ENCODE measurements around the gene STX1A. TPM values are rescaled to one million over a fixed set of nuclear protein-coding genes. Genes with fewer than 3 reads are reported as not detected.

STX1A gene
- total and polyA plus RNA-seq, 2 experiments from 2014 or later, result 9.8 to 20.6 TPM

DNA sequence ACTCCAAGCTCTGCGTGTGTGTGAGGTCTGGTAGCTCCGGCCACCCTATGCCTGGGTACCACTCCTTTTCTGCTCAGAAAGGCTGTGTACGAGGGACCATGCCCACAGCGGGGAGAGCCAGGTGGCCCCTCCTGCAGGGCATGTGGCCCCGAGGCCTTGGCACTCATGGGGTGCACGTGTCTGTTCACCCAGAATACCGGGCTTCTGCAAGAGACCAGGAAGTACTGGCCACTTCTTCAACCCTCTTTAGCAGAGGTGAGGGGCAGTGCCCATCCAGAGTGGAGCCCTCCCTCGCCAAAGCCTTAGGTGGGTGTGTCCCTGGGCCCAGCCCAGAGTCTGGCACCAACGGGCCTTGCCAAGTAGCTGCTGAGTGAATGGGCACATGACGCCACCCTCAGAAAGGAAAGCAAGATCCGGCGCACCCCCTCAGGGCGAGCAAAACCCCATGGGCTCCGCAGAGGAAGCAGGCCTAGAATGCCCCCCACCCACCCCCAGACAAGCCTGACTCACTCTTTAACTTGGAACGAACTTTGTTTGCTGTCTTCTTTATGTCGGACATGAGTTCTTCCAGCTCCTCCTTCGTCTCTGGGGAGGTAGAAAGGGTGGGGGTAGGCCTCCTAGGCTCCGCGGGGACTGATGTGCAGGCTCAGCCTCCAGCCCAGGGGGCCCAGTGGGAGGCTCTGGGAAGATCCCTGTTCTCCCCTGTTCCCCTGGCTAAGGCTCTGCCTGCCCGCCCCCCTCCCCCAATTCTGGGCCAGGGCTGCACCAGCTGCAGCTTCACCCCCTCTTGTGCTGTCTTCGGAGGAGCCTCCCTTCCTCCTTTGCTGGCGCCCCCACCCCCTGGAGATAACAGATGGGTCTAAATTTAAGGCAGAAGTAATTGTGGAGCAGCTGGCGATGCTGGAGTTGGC, 14.6 kb downstream of the STX1A start:
- TF ChIP-seq, protein P1, sequence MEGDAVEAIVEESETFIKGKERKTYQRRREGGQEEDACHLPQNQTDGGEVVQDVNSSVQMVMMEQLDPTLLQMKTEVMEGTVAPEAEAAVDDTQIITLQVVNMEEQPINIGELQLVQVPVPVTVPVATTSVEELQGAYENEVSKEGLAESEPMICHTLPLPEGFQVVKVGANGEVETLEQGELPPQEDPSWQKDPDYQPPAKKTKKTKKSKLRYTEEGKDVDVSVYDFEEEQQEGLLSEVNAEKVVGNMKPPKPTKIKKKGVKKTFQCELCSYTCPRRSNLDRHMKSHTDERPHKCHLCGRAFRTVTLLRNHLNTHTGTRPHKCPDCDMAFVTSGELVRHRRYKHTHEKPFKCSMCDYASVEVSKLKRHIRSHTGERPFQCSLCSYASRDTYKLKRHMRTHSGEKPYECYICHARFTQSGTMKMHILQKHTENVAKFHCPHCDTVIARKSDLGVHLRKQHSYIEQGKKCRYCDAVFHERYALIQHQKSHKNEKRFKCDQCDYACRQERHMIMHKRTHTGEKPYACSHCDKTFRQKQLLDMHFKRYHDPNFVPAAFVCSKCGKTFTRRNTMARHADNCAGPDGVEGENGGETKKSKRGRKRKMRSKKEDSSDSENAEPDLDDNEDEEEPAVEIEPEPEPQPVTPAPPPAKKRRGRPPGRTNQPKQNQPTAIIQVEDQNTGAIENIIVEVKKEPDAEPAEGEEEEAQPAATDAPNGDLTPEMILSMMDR (IDR thresholded peaks at IDR 0.05; ENCODE audit: low read depth, low read length), result no peak
- Histone ChIP-seq H3K9me3 (ENCODE audit: low read depth) (no peaks in the 10 kb centered on the region), H3K27me3 (no peaks in the 10 kb centered on the region), H3K36me3 (no peaks in the 10 kb centered on the region), H3K4me3 (no peak overlapping the region), H3K4me1 (ENCODE audit: low read depth) (peaks cover 6% of the 10 kb centered on the region), H3K27ac (no peak overlapping the region)
- peak in 1 of 2 donors; percentile 59 for DNase-seq (ENCODE audit: low read depth in 1 of 2, low spot score in 1 of 2)

GRCh38 chr7:73703757-73704639, 15.5 kb downstream of the STX1A start:
- peak; percentile 56 to 88 for DNase-seq (ENCODE audit: low read depth in 1 of 2, low spot score in 1 of 2)
- TF ChIP-seq, protein P1 (IDR thresholded peaks at IDR 0.05; ENCODE audit: low read depth, low read length), result no peak
- H3K27ac ChIP-seq, result no peak overlapping the region
- H3K36me3 ChIP-seq, result no peaks in the 10 kb centered on the region
- no peaks in the 10 kb centered on the region for H3K27me3 ChIP-seq
- H3K4me3 ChIP-seq, result no peak overlapping the region
- peaks cover 6% of the 10 kb centered on the region for H3K4me1 ChIP-seq (ENCODE audit: low read depth)
- no peaks in the 10 kb centered on the region for H3K9me3 ChIP-seq (ENCODE audit: low read depth)

DNA sequence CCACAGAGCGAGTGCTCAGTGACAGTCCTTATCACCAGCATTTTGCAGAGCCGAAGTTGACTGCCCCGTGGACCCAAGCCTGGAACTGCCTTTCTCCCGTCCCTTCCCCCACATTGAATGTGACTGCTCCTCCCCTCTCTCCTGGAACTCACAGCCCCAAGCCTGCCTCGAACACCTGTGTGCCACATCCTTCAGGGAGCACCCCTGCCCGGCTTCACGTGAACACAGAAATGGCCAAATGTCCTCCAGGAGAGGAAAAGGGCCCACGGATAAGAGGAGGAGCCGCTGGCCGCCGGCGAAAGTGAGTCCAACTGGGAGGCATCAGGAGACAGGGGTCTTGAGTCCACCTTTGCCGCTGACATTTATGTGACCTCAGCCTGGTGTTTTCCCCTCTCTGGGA, 16.2 kb downstream of the STX1A start:
- H3K27ac ChIP-seq, result no peak overlapping the region
- peaks cover under 1% of the 10 kb centered on the region for H3K36me3 ChIP-seq
- no peaks in the 10 kb centered on the region for H3K27me3 ChIP-seq
- DNase-seq (ENCODE audit: low read depth in 1 of 2, low spot score in 1 of 2), result no peak
- no peak overlapping the region for H3K4me3 ChIP-seq
- peaks cover 6% of the 10 kb centered on the region for H3K4me1 ChIP-seq (ENCODE audit: low read depth)
- H3K9me3 ChIP-seq (ENCODE audit: low read depth), result no peaks in the 10 kb centered on the region
- TF ChIP-seq, protein P1 (IDR thresholded peaks at IDR 0.05; ENCODE audit: low read depth, low read length), result no peak

DNA sequence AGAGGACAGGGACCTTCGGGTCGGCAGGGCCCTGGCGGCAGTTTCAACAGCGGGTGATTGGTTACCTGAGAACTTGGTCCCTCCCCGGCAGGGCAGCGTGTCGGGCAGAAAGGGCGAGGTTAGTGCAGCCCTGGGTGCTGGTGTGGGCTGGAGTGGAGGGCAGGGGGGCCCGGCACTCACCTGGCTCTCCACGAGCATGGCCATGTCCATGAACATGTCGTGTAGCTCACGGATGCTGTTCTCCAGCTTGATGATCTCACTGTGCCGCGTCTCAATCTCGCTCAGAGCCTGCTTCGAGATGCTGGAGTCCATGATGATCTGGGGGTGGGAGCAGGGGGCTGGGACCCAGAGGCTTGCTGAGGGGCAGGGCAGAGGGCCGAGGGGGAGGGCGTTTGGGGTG, 16.8 kb downstream of the STX1A start:
- H3K27me3 ChIP-seq, result no peaks in the 10 kb centered on the region
- peaks cover 6% of the 10 kb centered on the region for H3K4me1 ChIP-seq (ENCODE audit: low read depth)
- no peak overlapping the region for H3K4me3 ChIP-seq
- H3K9me3 ChIP-seq (ENCODE audit: low read depth), result no peaks in the 10 kb centered on the region
- TF ChIP-seq, protein P1 (IDR thresholded peaks at IDR 0.05; ENCODE audit: low read depth, low read length), result no peak
- no peak for DNase-seq (ENCODE audit: low read depth in 1 of 2, low spot score in 1 of 2)
- peaks cover 3% of the 10 kb centered on the region for H3K36me3 ChIP-seq
- no peak overlapping the region for H3K27ac ChIP-seq

DNA sequence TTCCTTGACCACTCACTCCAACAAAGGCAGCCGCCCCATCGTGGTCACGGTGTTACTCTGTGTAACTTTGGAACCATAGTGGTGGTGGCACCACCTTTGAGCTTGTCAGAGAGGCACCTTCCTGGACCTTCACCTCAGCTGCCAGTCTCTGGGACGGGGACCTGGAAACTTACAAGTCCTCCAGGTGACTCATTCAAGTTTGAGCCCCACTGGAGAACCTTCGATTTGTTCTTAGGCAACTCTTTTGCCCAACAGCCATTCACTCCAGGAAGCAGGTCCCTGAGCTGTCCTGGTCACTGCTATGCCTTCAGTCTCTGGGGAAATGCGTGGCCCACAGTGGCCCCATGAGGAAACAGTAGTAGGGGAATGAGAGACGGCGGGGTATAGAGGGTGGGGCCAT, 17.2 kb downstream of the STX1A start:
- Histone ChIP-seq H3K9me3 (ENCODE audit: low read depth) (no peaks in the 10 kb centered on the region), H3K27ac (no peak overlapping the region), H3K4me1 (ENCODE audit: low read depth) (peaks cover 6% of the 10 kb centered on the region), H3K4me3 (no peak overlapping the region), H3K27me3 (no peaks in the 10 kb centered on the region), H3K36me3 (peaks cover 5% of the 10 kb centered on the region)
- TF ChIP-seq, protein P1 (IDR thresholded peaks at IDR 0.05; ENCODE audit: low read depth, low read length), result no peak
- no peak for DNase-seq (ENCODE audit: low read depth in 1 of 2, low spot score in 1 of 2)

All from cardiac muscle cell (in vitro differentiated cells and primary cell).